H7 (cell line): ENCODE measurements around the gene COX8A. TPM values are rescaled to one million over a fixed set of nuclear protein-coding genes. Genes with fewer than 3 reads are reported as not detected.

ENCODE experiments used
- DNase-seq: peaks from one replicate; pipeline ENCODE4 v3.0.0; 2012
- H3K27me3 ChIP-seq: 2 replicates; pipeline ENCODE4 v1.6.0; 2011; ENCODE audit warnings: mild to moderate bottlenecking, low read length; ENCODE audit not compliant: control insufficient read depth, insufficient read depth
- H3K36me3 ChIP-seq: replicated peaks from 2 replicates; pipeline ENCODE4 v1.5.1; 2011; ENCODE audit warnings: low read length; ENCODE audit not compliant: control insufficient read depth, insufficient read depth
- H3K4me3 ChIP-seq: 2 replicates; pipeline ENCODE4 v1.5.1; 2011; ENCODE audit warnings: low read depth, mild to moderate bottlenecking, control low read depth, low read length, moderate library complexity; ENCODE audit not compliant: insufficient read depth
- total RNA-seq: library from RNA; depleted of rRNA; stranded (reverse); fragments of >200 nt; shearing (Covaris generic); gene quantifications from 2 replicates; pipeline ENCODE4 v1.2.3, GENCODE V29; 2014; rRNA removed

Gene COX8A
- 836 and 1,175 TPM in 2 replicates for total RNA-seq

GRCh38 chr11:63974259-63975143 is at the start of gene COX8A:
COX8A (plus strand) TSS chr11:63974620; CDS start chr11:63974681, 61 bp downstream.
- H3K36me3 ChIP-seq, result peaks cover 6% of the 10 kb centered on the region
- DNase-seq, result peak; percentile 97
- peak within 1 kb of the TSS; percentile 99 for H3K4me3 ChIP-seq
- H3K27me3 ChIP-seq, result no peaks in the 10 kb centered on the region

DNA sequence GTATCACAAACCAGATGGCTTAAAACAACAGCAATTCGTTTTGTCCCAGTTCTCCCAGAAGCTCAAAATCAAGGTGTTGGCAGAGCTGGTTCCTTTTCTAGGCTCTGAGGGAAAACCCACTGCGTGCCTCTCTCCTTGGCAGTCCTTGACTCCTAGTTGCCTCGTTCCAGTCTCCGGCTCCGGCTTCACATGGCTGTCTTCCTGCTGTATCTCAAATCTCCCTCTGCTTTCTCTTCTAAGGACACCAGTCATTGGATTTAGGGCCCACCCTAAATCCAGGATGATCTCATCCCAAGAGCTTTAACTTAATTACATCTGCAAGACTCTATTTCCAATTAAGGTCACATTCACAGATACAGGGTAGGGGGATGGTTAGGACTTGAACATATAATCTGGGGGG is 44.8 kb upstream of the COX8A start:
- no peaks in the 10 kb centered on the region for H3K36me3 ChIP-seq
- H3K27me3 ChIP-seq, result peaks cover 3% of the 10 kb centered on the region
- H3K4me3 ChIP-seq, result no peak overlapping the region
- no peak for DNase-seq

DNA sequence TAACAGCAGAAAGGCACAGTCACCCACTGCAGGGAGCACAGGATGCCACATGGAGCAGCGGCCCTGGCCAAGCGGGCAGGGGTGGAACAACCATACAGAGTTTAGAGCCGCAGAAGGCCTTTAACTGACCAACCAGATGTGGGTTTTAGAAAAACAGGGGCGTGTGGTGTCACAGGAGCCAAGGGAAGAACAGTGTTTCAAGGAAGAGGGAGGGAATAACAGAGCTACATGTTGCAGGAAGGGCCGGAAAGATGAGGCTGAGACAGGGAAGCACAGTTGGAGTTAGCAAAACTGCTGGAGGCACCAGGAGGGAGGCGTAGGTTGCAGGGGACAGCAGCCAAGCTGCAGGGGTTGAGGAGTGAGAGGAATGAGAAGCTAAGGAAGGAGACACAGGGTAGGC is 43.4 kb upstream of the COX8A start:
- DNase-seq, result no peak
- Histone ChIP-seq H3K36me3 (no peaks in the 10 kb centered on the region), H3K27me3 (peaks cover 3% of the 10 kb centered on the region), H3K4me3 (no peak overlapping the region)

DNA sequence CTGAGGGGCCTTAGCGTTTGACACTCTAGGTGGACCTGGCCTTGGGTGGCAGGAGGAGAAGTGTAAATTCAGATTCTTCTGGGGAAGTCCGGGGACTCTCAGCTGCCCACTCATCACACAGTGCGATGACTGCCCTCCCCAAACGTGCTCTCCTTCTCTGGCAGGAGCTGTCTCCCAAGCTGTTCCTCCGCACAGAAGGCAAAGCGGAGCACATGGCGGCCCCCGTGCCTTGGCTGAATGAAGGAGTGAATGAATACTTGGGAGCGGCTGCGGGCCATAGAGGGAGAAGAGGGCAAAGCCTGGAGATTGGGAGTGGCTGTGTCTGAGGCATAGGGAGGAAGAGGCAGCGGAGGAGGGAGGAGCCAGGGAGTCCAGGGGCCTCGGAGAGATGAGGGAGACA is 42.5 kb upstream of the COX8A start:
- H3K36me3 ChIP-seq, result no peaks in the 10 kb centered on the region
- H3K27me3 ChIP-seq, result peaks cover 3% of the 10 kb centered on the region
- H3K4me3 ChIP-seq, result no peak overlapping the region
- DNase-seq, result no peak

GRCh38 chr11:63933459-63933858 is 41.0 kb upstream of the COX8A start:
- H3K4me3 ChIP-seq, result no peak overlapping the region
- H3K27me3 ChIP-seq, result no peaks in the 10 kb centered on the region; the same call in 1 of the 2 replicates
- DNase-seq, result no peak
- no peaks in the 10 kb centered on the region for H3K36me3 ChIP-seq

GRCh38 chr11:63937713-63938478 is 36.5 kb upstream of the COX8A start:
- Histone ChIP-seq H3K27me3 (no peaks in the 10 kb centered on the region; the same call in 1 of the 2 replicates), H3K4me3 (peak overlapping the region; percentile 61), H3K36me3 (peaks cover 1% of the 10 kb centered on the region)
- peak; percentile 84 for DNase-seq

DNA sequence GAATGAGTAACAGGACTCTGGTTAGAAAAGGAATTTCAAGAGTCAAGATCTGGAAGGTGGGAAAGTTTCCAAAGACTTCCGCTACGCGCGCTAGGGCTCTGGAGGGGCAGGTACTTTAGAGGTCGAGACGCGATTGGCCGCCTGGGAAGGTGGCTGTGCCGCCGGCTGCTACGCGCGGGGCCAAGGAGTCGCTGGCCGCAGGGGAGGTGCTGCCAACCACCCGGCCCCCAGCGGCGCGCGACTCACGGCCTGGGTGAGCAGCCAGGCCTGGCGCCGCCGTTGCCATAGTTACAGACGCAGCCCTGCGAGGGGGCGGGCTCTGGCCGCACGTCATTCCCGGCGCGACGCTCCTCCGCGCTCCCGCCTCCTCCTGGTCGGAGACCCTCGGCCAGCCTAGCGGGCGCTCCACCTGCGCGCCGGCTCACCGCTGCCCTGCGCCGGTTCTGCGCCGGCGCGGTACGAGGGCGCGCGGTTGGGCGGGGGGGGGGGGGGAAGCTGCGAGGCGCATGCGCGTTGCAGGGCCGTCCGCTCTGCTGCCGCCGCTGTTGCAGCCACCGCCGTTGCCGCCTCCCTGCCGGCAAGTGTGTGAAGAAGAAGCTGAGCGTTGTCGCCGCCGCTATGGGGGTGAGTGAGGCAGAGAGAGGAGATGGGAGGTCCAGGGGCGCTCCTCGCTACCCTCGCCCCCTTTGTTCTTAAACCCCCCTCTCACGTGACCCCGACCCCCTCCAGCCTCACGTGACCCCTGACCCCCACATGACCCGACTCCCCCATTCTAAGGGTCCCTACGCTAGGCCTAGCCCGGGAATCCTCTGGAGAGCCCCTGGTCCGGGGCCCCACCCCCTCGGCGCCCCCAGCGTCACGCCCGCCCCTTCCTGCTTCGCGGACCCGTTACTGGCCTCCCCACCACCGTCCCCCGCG is 35.7 kb upstream of the COX8A start, which contains the start of gene NAA40:
Gene NAA40 (plus strand): TSS at position 524 of the 918 bp plus-strand sequence. CDS start 95 bp downstream, at position 619.
- no peaks in the 10 kb centered on the region; the same call in 1 of the 2 replicates for H3K27me3 ChIP-seq
- peak; percentile 100 for DNase-seq
- H3K4me3 ChIP-seq, result peak within 1 kb of the TSS; percentile 84
- peaks cover 1% of the 10 kb centered on the region for H3K36me3 ChIP-seq

- Histone ChIP-seq H3K4me3 (peak overlapping the region; percentile 84), H3K36me3 (peaks cover 1% of the 10 kb centered on the region), H3K27me3 (no peaks in the 10 kb centered on the region; the same call in 1 of the 2 replicates)
- no peak for DNase-seq
These were observed 35.0 kb upstream of the COX8A start for GRCh38 chr11:63939397-63939891.

GRCh38 chr11:63940786-63941185 is 33.6 kb upstream of the COX8A start:
- DNase-seq, result no peak
- peaks cover 3% of the 10 kb centered on the region for H3K36me3 ChIP-seq
- H3K4me3 ChIP-seq, result no peak overlapping the region
- no peaks in the 10 kb centered on the region for H3K27me3 ChIP-seq

DNA sequence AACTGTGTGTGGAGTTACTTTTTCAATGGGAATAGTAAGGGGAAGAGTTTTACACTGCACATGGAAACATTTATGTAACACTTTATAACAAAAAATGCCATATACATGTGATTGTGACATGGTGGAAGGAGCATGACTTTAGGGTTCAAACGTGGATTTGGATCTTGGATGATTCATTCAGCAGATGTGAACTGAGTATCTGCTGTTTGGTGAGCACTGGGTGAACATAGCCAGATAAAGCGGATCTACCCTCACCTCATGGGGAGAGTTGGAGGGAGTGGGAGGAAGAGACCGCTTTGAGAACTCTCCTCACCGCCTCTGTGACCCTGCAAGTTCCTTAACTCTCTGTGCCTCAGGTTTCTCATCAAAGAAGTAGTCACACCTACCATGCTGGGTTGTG is 32.5 kb upstream of the COX8A start:
- no peaks in the 10 kb centered on the region for H3K27me3 ChIP-seq
- no peak overlapping the region for H3K4me3 ChIP-seq
- H3K36me3 ChIP-seq, result peaks cover 10% of the 10 kb centered on the region
- DNase-seq, result no peak

DNA sequence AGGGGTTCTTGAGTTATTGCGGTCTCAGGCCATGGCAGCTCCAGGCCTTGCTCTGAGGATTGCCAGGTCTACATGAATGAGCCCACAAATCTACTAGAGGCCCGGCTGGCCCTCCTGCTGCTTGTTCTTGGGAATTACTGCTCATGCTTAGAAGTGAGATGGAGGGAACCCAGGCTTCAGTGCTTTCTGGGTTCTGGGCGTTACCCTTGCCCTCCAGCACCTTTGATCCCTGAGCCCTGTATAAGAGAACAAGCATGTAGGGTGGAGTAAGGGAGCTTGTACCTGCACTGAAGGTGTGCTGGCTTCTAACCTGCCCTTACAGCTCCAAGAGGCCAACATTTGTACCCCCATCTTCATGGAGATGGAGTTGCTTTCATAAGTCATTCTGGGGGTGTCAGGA is 31.6 kb upstream of the COX8A start:
- Histone ChIP-seq H3K27me3 (no peaks in the 10 kb centered on the region), H3K4me3 (no peak overlapping the region)
- DNase-seq, result no peak

DNA sequence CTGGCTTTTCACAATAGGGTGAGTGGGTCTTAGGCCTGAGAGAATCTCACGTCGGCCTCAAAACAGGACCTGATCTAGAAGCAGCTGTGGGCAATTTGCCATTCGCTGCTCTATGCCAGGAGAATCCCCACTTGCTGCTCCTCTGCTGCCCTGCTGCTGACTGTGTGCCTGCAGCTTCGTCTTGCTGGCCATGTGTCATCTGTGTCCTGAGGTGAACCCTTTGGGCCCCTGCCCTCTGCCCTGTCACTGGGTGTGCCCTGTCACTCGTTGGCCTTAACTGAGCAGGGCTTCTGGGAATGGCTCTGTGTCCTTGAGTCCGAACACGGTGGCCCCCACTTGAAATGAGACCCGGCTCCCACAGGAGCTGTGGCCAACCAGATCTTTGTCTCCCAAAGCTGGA is 29.4 kb upstream of the COX8A start:
- no peak for DNase-seq
- Histone ChIP-seq H3K4me3 (no peak overlapping the region), H3K36me3 (peaks cover 11% of the 10 kb centered on the region), H3K27me3 (no peaks in the 10 kb centered on the region)

More for the DNA sequence above, 31.6 kb upstream of the COX8A start:
- H3K36me3 ChIP-seq, result peaks cover 10% of the 10 kb centered on the region

DNA sequence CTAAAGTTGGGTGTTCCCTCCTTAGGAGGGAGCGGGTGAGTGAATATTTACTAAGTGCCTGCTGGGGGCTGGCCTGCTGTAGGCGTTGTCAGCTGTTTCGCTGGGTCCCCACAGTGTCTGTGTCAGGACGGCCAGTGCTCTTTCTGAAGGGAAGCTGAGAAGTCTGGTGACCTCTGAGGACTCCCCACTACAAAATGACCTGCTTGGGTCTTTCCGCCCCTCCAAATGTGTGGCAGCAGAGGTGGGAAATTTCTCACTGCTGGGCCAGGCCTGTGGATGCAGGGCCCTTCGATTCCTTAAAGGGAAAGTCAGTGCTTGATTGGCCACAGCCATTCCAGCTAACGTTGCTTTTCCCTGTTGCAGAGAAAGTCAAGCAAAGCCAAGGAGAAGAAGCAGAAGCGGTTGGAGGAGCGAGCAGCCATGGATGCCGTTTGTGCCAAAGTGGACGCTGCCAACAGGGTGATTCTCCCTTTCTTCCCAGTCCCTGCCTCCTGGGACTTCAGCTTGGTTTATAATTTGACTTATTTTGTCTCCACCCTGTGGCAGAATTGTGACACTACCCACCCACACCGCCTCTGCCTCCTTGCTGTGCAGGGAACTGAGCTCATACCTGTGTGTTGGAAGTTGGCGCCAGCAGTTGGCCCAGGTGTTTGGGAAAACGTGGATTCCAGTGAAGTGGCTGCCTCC is 28.8 kb upstream of the COX8A start:
- H3K4me3 ChIP-seq, result no peak overlapping the region
- peak; percentile 86 for DNase-seq
- peaks cover 11% of the 10 kb centered on the region for H3K36me3 ChIP-seq
- H3K27me3 ChIP-seq, result no peaks in the 10 kb centered on the region
